Measurements from ENCODE around the gene TULP4.
A peak's percentile ranks its signal among the peaks of the same experiment; 100 is the strongest.
"Not testable (repeated sequence)": the region's sequence is repeated elsewhere in the genome, so short reads cannot be mapped to it uniquely, and the experiment has no call there.

TULP4 gene

GRCh38 chr6:158536084-158536890, 224.0 kb downstream of the TULP4 start:
- DNase-seq = peak in 4 of 14 donors; percentile 4 to 51 (median 18)

GRCh38 chr6:158536891-158537798, 224.9 kb downstream of the TULP4 start:
- DNase-seq = no peak

DNA sequence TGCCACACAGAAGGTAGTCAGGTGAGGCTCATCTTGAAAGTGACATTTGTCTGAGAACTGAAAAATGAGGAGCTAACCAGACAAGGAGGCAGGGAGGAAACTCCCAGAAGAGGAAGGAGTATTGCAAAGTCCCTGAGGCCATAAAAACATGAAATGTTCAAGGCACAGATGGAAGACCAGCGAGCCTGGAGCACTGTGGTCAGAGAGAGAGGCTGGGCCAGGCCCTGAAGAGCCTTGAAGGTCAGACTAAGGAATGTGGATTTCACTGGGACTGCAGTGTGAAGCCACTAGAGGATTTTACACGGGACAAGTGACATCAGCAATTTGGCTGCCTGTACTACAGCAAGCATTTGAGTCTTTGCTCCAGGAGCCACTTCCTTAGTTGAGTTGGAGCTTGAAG, 226.5 kb downstream of the TULP4 start:
- DNase-seq = no peak

- no peak for DNase-seq
Measured at GRCh38 chr6:158539413-158539812, 227.1 kb downstream of the TULP4 start.

- DNase-seq = no peak
Measured at GRCh38 chr6:158539881-158540280, 227.6 kb downstream of the TULP4 start.

DNA sequence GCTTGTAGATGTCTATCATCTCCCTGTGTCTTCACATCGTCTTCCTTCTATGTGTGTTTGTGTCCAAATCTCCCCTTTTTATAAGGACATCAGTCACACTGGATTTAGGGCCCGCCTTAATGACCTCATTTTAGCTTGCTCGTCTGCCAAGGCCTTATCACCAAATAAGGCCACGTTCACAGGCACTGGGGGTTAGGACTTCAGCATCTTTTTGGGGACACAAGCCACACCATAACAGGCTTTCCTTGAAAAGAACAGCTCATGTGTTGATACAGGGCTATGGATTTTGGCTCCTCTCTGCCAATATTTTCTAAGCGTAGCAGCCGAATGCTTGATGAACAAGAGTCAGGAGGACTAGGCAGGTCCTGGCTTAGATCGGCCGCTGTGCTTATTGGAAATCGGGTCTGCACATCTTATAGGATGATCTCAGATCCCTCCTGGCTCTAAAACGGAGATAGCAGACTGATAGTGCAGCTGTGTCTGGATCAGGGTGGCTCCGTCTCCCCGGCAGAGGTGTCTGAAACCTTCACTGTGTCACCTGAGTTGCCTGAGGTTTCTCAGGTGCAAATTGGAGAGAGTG, 231.4 kb downstream of the TULP4 start:
- DNase-seq = no peak

- no peak for DNase-seq
Measured at GRCh38 chr6:158544428-158544827, 232.2 kb downstream of the TULP4 start.

DNA sequence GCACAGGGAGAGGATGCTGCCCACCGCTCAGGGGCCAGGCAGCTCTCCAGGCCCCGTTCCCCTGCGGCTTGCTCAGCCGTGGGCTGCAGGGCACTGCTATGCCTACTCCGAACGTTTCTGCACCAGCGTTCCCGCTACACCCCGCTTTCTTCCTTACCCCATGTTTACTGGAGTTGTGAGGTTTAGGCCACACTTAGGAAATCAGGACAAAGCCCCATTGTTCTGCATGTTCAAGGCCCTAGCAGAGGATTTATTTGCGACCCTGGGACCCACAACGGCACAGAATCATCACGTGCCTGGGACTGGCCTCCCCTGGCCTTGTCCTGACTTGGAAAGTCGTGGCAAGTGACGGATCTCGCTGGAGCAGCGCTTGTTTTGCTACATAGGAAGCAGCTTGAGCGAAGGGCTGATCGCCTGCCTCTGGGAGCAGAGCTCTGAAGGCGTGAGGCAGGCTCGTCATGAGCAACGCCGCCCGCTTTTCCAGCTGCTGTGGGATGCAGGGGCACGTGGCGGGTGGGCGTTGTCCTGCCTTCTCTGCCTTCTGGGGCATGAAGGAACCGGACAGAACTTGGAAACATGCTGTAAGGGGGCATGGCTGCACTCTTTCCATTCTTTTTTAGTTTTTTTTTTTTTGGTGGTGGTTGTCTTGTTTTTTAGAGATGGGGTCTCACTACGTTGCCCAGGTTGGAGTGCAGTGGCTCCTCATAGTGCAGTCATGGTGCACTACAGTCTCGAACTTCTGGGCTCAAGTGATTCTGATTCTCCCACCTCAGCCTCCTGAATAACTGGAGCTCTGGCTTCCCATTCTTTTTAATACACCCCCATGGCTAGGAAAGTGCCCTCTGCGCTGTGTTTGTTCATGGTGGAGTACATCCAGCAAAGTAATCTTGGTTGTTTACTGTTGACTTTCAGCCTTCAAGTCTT, 233.0 kb downstream of the TULP4 start:
- DNase-seq = no peak

DNA sequence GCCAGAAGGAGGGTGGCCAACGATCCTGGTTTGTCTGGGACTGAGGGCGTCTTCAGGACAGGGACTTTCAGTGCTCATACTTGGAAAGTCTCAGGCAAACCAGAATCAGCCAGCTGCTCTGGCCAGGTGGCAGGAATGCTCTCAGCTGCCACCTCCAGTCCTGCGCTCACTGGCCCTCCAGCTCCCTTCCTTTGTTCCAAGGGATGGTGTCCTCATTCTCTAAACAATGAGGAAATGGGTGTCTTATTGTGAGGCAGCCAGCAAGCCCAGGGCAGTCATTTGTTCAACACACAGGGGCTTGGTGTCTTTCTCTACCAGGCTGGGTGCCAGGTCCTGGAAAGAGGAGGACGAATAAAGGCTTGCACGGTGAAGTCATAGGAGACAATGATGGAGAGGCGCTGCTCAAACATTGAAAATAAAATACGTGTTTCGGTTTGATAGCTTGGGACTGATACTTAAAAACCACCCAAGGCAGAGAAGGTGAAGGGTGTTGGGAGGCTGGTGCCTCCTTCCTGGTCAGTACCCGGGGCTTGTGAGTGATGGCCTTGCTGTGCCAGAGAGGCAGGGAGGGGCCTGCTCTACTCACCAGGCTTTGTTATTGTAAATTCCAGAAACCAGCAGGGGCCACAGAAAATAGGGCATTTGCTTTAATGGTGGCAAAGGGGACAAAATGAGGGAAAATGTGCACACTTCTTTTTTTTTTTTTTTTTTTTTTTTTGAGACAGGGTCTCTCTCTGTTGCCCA, 236.3 kb downstream of the TULP4 start:
- no peak for DNase-seq

GRCh38 chr6:158552055-158552795, 240.0 kb downstream of the TULP4 start:
- no peak for DNase-seq

GRCh38 chr6:158552796-158553138, 240.5 kb downstream of the TULP4 start:
- DNase-seq = no peak

GRCh38 chr6:158554611-158555361, 242.5 kb downstream of the TULP4 start:
- DNase-seq = no peak

- DNase-seq = no peak
Measured at GRCh38 chr6:158556113-158556512, 243.8 kb downstream of the TULP4 start.

GRCh38 chr6:158557110-158557509, 244.8 kb downstream of the TULP4 start:
- not testable (repeated sequence) for DNase-seq

DNA sequence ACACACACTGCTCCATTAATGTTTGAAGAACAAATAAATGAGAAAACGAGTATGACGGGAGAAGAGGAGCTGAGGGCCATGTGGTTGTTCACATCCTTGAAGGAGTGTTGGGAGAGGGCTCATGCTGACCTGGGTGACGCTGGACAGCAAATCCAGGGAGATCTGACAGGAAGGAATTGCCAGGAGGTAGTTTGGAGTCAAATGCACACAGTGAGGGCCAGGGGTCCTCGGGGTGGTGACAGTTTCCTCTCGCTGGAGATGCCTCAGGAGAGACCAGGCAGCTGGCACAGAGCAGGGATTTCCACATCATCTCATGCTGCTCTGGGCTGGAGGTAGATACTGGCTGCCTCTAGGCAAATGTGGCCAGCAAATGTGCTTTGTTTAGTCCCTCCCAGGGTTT, 245.7 kb downstream of the TULP4 start:
- DNase-seq = no peak

DNA sequence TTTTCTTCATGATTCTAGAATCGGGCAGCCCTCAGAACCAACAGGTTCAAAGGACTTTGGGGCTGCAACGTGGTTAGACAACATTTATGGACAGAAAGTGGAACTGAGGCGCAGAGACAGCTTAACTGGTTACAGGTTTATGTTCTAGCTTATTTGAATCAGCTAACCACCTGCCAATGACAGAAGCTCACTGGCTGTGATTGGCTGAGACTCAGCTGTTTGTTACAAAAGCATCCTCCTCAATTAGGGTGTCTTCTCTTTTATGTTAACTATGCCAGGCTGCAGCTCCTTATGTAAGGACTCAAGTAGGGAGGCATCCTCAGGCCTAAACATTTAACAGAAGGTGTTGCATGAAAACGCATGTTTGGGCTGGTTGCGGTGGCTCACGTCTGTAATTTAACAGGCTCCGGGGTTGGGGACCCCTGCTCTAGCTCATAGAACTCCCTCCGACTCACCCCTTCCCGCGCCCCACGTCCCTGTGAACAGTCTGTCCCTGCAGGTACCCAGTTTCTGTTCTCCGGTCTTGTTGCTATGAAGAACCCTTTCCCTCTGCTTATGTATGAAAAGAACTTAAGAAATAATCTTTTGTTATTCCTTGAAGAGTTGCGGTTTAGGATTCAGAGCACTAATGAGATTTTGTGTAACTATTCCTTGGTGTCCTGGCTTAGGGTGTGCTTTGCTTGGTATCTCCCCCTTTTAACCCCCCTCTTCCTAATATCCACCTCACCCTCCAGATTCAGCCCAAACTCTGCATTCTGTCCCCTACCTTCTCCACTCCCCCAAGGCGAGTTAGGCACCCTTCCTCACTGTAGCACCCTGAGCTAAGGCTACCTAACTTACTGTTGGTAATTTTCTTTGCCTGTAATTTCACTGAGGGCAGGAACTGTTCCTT, 246.4 kb downstream of the TULP4 start:
- DNase-seq = no peak

DNA sequence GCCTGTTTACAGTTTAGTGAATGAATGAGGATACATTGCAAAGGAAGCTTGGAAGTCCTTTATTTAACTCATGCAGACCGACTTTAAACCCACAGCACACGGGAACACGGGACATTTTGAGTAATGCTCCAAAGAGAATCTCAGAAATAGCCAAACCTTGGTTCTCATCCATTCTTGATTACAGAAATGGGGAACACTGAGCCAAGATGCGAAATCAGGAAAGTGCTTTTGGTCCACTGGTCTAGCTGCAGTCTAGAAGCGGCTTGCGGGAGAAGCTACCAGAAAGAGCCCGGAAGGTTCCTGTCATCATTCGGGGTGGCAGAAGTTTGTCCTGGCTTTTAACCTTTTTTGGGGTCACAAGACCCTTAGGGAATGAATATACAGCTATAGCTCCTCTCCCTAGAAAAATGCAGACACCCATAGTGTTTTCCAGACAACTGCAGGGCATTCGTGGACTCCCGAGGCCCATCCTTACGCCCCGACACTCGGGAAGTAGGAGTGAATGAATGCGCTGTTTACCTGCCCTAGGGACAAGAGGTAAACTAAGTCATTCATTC, 247.2 kb downstream of the TULP4 start:
- peak in 1 of 14 donors; percentile 40 for DNase-seq

Data from C1 segment of cervical spinal cord (tissue), 14 donors.